Panc1 (cell line): ENCODE results near the gene PDE4B. TPM values are rescaled to one million over a fixed set of nuclear protein-coding genes. Genes with fewer than 3 reads are reported as not detected.

Experiments used
- ATAC-seq: fragments of 200-7000 bp; cut with Tn5 transposase; 2 replicates; pipeline ENCODE4 v1.9.1; 2020; ENCODE audit warnings: mild to moderate bottlenecking, moderate library complexity
- BruUV-seq: library from RNA; stranded (reverse); fragments of 400-500 nt; replicated peaks from 2 replicates; lab custom pipeline; 2021; lab: Mats Ljungman, UMichigan
- CTCF ChIA-PET: fragments of 300-600 bp; sonication (Branson Sonifier 250); formaldehyde crosslinking; loops from one replicate; lab custom pipeline; 2022; ENCODE audit warnings: antibody characterized with exemption; lab: Charles Lee
- POLR2A ChIA-PET: fragments of 300-600 bp; sonication (Branson Sonifier 250); formaldehyde crosslinking; loops from one replicate; lab custom pipeline; 2022; ENCODE audit warnings: antibody characterized with exemption; lab: Charles Lee
- DNase-seq: peaks from one replicate; pipeline ENCODE4 v3.0.0-alpha.2; 2010; ENCODE audit warnings: low read depth, low spot score
- H3K27ac ChIP-seq: 2 replicates; pipeline ENCODE4 v1.5.1; 2011; ENCODE audit warnings: mild to moderate bottlenecking, low read length, inconsistent platforms
- H3K27me3 ChIP-seq: fragments of 200-500 bp; sonication (Bioruptor generic); 2 replicates; pipeline ENCODE4 v1.6.0; 2014; ENCODE audit warnings: low read length, inconsistent platforms; ENCODE audit not compliant: control insufficient read depth, insufficient read depth
- H3K36me3 ChIP-seq: fragments of 200-500 bp; sonication (Bioruptor generic); 2 replicates; pipeline ENCODE4 v1.5.1; 2014; ENCODE audit warnings: inconsistent platforms, mild to moderate bottlenecking, low read length, moderate library complexity; ENCODE audit not compliant: control insufficient read depth, insufficient read depth
- H3K4me1 ChIP-seq: 2 replicates; pipeline ENCODE4 v1.5.1; 2011; ENCODE audit warnings: inconsistent platforms, mild to moderate bottlenecking, low read length, moderate library complexity; ENCODE audit not compliant: control insufficient read depth, insufficient read depth
- H3K4me3 ChIP-seq, 2 experiments: 2 replicates each; pipeline ENCODE4 v1.5.1; 2011 to 2012; ENCODE audit warnings: low read depth in 2 of 2, low read length in 2 of 2, mild to moderate bottlenecking in 2 of 2, inconsistent platforms in 1 of 2, moderate library complexity in 1 of 2
- H3K9me3 ChIP-seq: fragments of 200-500 bp; sonication (Bioruptor generic); 2 replicates; pipeline ENCODE4 v1.5.1; 2014; ENCODE audit warnings: low read depth, mild to moderate bottlenecking, inconsistent platforms, low read length, moderate library complexity; ENCODE audit not compliant: control insufficient read depth, insufficient read depth
- POLR2AphosphoS5 ChIP-seq: IDR thresholded peaks from 2 replicates; pipeline ENCODE4 v1.6.1; 2012; ENCODE audit warnings: mild to moderate bottlenecking, low read depth, low read length, moderate library complexity
- SIN3A ChIP-seq: IDR thresholded peaks from 2 replicates; pipeline ENCODE4 v1.6.1; 2012; ENCODE audit warnings: low read depth, mild to moderate bottlenecking, low read length, moderate library complexity, borderline replicate concordance; ENCODE audit not compliant: insufficient read depth
- TCF7L2 ChIP-seq: IDR thresholded peaks from 2 replicates; pipeline ENCODE4 v1.6.1; 2011; ENCODE audit warnings: mild to moderate bottlenecking, low read depth, low read length, inconsistent platforms
- in situ Hi-C: cut with HindIII; loops from 2 replicates; pipeline ENCODE4 v1.10.0; 2016; ENCODE audit warnings: low sequenced_read_pairs, low pct_unique_long_range_greater_than_20kb
- intact Hi-C: fragments of 100-400 bp; cut with micrococcal nuclease; formaldehyde crosslinking; loops from one replicate; pipeline ENCODE4 v1.10.0; 2022; ENCODE audit not compliant: unreplicated experiment
- total RNA-seq: library from RNA; stranded (reverse); gene quantifications from one replicate; pipeline ENCODE4 v1.2.1, GENCODE V29; 2021; ENCODE audit not compliant: unreplicated experiment
- TF ChIP-seq, protein P1 (sequence below), 2 experiments: IDR thresholded peaks; 2 replicates each; pipeline ENCODE4 v1.6.1; 2011 to 2012; ENCODE audit warnings: low read depth in 2 of 2, control low read depth in 1 of 2, low read length in 1 of 2, mild to moderate bottlenecking in 1 of 2, moderate library complexity in 1 of 2; ENCODE audit not compliant: insufficient read depth in 1 of 2
- TF ChIP-seq, protein P2 (sequence below): fragments of 450-650 bp; IDR thresholded peaks from 2 replicates; pipeline ENCODE4 v1.5.1; 2017; ENCODE audit warnings: mild to moderate bottlenecking

Gene PDE4B
- total RNA-seq, 1 experiment from 2014 or later = 0.26 TPM

DNA sequence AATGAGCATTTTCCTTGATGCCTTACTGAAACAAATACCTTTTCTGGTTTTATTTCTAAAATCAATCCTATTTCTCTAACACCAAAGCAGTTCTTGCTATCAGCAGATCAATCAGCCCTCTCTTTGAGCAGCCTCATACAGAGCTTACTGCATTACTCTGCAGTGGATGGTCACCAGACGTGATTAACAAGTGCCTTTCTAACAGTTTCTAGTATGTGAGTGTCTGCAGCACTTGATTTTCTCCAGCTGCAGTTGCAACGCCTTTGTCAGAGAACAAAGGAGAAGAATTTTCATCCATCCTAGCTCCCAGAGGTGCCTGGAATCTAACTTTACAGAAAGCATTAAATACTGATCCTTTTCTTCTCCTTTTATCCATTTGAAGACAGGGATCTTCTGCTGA lies 563.9 kb downstream of the PDE4B start:
- Histone ChIP-seq H3K4me1 (no peaks in the 10 kb centered on the region), H3K9me3 (no peaks in the 10 kb centered on the region), H3K36me3 (no peaks in the 10 kb centered on the region), H3K4me3 (no peak overlapping the region), H3K27me3 (no peaks in the 10 kb centered on the region; the same call in 1 of the 2 replicates), H3K27ac (no peak overlapping the region)
- in situ Hi-C loops = no loop called here
- ATAC-seq (no peak), DNase-seq (no peak)
- POLR2A ChIA-PET = no interaction called here
- BruUV-seq = no TSS peak
- intact Hi-C loops = no loop called here
- CTCF ChIA-PET = no interaction called here
- TF ChIP-seq, protein P1, sequence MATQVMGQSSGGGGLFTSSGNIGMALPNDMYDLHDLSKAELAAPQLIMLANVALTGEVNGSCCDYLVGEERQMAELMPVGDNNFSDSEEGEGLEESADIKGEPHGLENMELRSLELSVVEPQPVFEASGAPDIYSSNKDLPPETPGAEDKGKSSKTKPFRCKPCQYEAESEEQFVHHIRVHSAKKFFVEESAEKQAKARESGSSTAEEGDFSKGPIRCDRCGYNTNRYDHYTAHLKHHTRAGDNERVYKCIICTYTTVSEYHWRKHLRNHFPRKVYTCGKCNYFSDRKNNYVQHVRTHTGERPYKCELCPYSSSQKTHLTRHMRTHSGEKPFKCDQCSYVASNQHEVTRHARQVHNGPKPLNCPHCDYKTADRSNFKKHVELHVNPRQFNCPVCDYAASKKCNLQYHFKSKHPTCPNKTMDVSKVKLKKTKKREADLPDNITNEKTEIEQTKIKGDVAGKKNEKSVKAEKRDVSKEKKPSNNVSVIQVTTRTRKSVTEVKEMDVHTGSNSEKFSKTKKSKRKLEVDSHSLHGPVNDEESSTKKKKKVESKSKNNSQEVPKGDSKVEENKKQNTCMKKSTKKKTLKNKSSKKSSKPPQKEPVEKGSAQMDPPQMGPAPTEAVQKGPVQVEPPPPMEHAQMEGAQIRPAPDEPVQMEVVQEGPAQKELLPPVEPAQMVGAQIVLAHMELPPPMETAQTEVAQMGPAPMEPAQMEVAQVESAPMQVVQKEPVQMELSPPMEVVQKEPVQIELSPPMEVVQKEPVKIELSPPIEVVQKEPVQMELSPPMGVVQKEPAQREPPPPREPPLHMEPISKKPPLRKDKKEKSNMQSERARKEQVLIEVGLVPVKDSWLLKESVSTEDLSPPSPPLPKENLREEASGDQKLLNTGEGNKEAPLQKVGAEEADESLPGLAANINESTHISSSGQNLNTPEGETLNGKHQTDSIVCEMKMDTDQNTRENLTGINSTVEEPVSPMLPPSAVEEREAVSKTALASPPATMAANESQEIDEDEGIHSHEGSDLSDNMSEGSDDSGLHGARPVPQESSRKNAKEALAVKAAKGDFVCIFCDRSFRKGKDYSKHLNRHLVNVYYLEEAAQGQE (IDR thresholded peaks at IDR 0.05; ENCODE audit: insufficient read depth in 1 of 2, low read depth in 2 of 2, low read length in 1 of 2) = no peak
- TF ChIP-seq, protein P2, sequence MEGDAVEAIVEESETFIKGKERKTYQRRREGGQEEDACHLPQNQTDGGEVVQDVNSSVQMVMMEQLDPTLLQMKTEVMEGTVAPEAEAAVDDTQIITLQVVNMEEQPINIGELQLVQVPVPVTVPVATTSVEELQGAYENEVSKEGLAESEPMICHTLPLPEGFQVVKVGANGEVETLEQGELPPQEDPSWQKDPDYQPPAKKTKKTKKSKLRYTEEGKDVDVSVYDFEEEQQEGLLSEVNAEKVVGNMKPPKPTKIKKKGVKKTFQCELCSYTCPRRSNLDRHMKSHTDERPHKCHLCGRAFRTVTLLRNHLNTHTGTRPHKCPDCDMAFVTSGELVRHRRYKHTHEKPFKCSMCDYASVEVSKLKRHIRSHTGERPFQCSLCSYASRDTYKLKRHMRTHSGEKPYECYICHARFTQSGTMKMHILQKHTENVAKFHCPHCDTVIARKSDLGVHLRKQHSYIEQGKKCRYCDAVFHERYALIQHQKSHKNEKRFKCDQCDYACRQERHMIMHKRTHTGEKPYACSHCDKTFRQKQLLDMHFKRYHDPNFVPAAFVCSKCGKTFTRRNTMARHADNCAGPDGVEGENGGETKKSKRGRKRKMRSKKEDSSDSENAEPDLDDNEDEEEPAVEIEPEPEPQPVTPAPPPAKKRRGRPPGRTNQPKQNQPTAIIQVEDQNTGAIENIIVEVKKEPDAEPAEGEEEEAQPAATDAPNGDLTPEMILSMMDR = no peak
- TF ChIP-seq SIN3A = no peak
- TF ChIP-seq TCF7L2 = no peak
- TF ChIP-seq POLR2AphosphoS5 = no peak

DNA sequence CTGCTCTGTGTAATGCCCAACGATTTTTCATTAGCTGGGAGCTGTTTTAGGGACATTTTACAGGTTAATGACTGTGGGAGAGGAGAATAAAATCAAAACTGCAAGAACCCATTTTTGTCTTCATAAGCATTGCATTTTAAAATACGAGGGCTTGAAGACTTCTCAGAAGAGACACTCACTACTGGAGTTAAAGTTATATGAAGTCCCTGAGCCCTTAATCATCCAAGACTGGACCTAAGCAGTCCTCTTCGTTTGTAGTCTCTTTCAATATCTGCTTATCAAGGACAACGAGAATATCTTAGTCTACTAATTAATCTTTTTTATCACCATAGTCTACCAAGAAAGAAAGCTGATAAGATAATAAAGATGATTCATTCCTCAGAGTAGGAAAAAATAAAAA lies 564.3 kb downstream of the PDE4B start:
- intact Hi-C loops (no loop called here), in situ Hi-C loops (no loop called here)
- no peak overlapping the region for H3K4me3 ChIP-seq
- no peaks in the 10 kb centered on the region for H3K36me3 ChIP-seq
- H3K4me1 ChIP-seq = no peaks in the 10 kb centered on the region
- H3K27ac ChIP-seq = no peak overlapping the region
- ChIA-PET CTCF (no interaction called here), POLR2A (no interaction called here)
- DNase-seq (no peak), ATAC-seq (no peak)
- BruUV-seq = no TSS peak
- no peak for TF ChIP-seq POLR2AphosphoS5
- TF ChIP-seq, protein P2 = no peak
- TF ChIP-seq, protein P1 (IDR thresholded peaks at IDR 0.05; ENCODE audit: insufficient read depth in 1 of 2, low read depth in 2 of 2, low read length in 1 of 2) = no peak
- TF ChIP-seq SIN3A = no peak
- TF ChIP-seq TCF7L2 = no peak
- no peaks in the 10 kb centered on the region; the same call in 1 of the 2 replicates for H3K27me3 ChIP-seq
- H3K9me3 ChIP-seq = no peaks in the 10 kb centered on the region
